Gastrocnemius medialis (tissue), 4 donors: ENCODE measurements around the gene BAG5. TPM values are rescaled to one million over a fixed set of nuclear protein-coding genes. Genes with fewer than 3 reads are reported as not detected.

ENCODE experiments used
- ATAC-seq, 2 donors: fragments of 150-250 bp; one replicate each; pipeline ENCODE4 v1.9.1; 2016
- DNase-seq, 2 donors: peaks; one replicate each; pipeline ENCODE4 v3.0.0-alpha.2; 2019
- H3K27ac ChIP-seq, 4 donors: fragments of 200-600 bp; sonication (generic); 1 replicate in 1 of 4; 2 replicates in 3 of 4; pipeline ENCODE4 v1.5.1; 2016 to 2018; ENCODE audit warnings: mild to moderate bottlenecking in 2 of 4, moderate library complexity in 1 of 4
- H3K27me3 ChIP-seq, 3 donors: fragments of 200-600 bp; sonication (generic) in 2 of 3; 1 replicate in 1 of 3; 2 replicates in 2 of 3; pipeline versions ENCODE4 v1.5.1 to v1.6.0; 2016 to 2019; ENCODE audit warnings: mild to moderate bottlenecking in 1 of 3, moderate library complexity in 1 of 3
- H3K36me3 ChIP-seq, 2 donors: fragments of 200-600 bp; sonication (generic) in 1 of 2; one replicate each; pipeline ENCODE4 v1.5.1; 2017 to 2018
- H3K4me1 ChIP-seq, 2 donors: fragments of 200-600 bp; sonication (generic) in 1 of 2; one replicate each; pipeline ENCODE4 v1.5.1; 2016 to 2017; ENCODE audit warnings: mild to moderate bottlenecking in 2 of 2
- H3K4me3 ChIP-seq, 4 donors: fragments of 200-600 bp; sonication (generic) in 3 of 4; 1 replicate in 1 of 4; 2 replicates in 3 of 4; pipeline ENCODE4 v1.5.1; 2016 to 2019; ENCODE audit warnings: mild to moderate bottlenecking in 2 of 4
- H3K9me3 ChIP-seq, 3 donors: fragments of 200-600 bp; sonication (generic) in 2 of 3; 1 replicate in 1 of 3; 2 replicates in 2 of 3; pipeline ENCODE4 v1.5.1; 2016 to 2019
- POLR2A ChIP-seq, 2 donors: fragments of 450-650 bp; IDR thresholded peaks; one replicate each; pipeline ENCODE4 v1.6.1; 2017; ENCODE audit warnings: antibody characterized with exemption in 2 of 2, mild to moderate bottlenecking in 2 of 2, moderate library complexity in 2 of 2
- in situ Hi-C, 4 donors: fragments of 200-750 bp; cut with MboI; loops; one replicate each; pipeline versions ENCODE4 v1.15.0 to v1.8.0; 2017; ENCODE audit warnings: low sequenced_read_pairs in 4 of 4
- intact Hi-C: fragments of 100-400 bp; cut with DNase I; formaldehyde crosslinking; loops from one replicate; pipeline ENCODE4 v1.15.1; 2023; ENCODE audit warnings: low total_unique reads
- total RNA-seq, 4 donors: library from RNA; depleted of rRNA; stranded (reverse); fragments of >200 nt; gene quantifications; one replicate each; pipeline versions ENCODE4 v1.1.0 to v1.2.3, GENCODE V29; 2016
- TF ChIP-seq, protein P1 (sequence below), 5 experiments: fragments of 450-650 bp in 3 of 5; fragments of 200-600 bp in 2 of 5; sonication (generic) in 2 of 5; IDR thresholded peaks in 4 of 5; conservative IDR thresholded peaks in 1 of 5; 1 replicate in 4 of 5; 2 replicates in 1 of 5; pipeline ENCODE4 v1.5.1; 2016 to 2019; ENCODE audit warnings: antibody characterized with exemption in 5 of 5, mild to moderate bottlenecking in 3 of 5, moderate library complexity in 3 of 5

The BAG5 gene
- total RNA-seq, 4 donors from 2014 or later, result 16.9 to 22.6 (median 21.0) TPM

DNA sequence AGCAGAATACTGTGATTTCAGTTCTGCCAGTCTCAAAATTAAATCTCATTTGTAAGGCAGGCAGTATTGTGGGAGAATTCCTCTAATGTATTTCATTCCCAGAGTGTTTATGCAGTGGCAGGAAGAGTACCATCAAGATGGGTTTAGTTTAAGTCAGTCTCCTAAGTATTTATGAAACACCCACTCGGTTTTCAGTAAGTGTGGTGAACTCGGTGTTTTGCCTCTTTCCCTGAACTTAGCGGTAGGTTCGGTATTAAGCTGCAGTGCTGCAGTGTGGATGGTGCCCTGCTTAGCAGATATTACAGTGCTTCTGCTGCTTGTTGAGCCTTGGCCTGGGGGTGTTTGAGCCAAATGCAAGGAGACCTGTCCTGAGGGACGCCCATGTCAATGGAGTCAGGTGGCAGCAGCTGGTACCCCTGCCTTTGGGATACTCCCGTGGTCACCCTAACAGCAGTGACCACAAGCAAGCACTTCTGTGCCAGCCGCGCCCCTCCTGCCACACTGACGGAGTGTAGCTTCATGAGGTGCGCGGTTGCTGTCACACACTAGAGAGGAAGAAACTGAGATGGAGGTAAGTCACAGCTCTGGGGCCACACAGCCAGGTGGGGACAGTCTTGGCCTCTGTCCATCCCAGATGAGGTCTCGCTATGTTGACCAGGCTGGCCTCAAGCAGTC is 16.1 kb upstream of the BAG5 start:
- in situ Hi-C loops, result no loop called here
- Histone ChIP-seq H3K36me3 (peaks cover 0 to 43% of the 10 kb centered on the region in 2 donors), H3K27ac (no peak overlapping the region), H3K4me1 (peaks cover 8 to 15% of the 10 kb centered on the region in 2 donors), H3K4me3 (no peak overlapping the region), H3K27me3 (no peaks in the 10 kb centered on the region), H3K9me3 (no peaks in the 10 kb centered on the region)
- intact Hi-C loops, result loop anchor here (10.0 kb wide), 1 partner anchor 336 kb away; no protein-coding TSS in a partner anchor
- ATAC-seq, result no peak
- no peak for DNase-seq
- TF ChIP-seq, protein P1, sequence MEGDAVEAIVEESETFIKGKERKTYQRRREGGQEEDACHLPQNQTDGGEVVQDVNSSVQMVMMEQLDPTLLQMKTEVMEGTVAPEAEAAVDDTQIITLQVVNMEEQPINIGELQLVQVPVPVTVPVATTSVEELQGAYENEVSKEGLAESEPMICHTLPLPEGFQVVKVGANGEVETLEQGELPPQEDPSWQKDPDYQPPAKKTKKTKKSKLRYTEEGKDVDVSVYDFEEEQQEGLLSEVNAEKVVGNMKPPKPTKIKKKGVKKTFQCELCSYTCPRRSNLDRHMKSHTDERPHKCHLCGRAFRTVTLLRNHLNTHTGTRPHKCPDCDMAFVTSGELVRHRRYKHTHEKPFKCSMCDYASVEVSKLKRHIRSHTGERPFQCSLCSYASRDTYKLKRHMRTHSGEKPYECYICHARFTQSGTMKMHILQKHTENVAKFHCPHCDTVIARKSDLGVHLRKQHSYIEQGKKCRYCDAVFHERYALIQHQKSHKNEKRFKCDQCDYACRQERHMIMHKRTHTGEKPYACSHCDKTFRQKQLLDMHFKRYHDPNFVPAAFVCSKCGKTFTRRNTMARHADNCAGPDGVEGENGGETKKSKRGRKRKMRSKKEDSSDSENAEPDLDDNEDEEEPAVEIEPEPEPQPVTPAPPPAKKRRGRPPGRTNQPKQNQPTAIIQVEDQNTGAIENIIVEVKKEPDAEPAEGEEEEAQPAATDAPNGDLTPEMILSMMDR (IDR thresholded peaks at IDR 0.05 in 4 of 5, conservative IDR thresholded peaks at IDR 0.05 in 1 of 5), result no peak
- TF ChIP-seq POLR2A (IDR thresholded peaks at IDR 0.05), result no peak

- intact Hi-C loops (loop anchor here (10.0 kb wide), 1 partner anchor 338 kb away; no protein-coding TSS in a partner anchor), in situ Hi-C loops (no loop called here)
- ATAC-seq, result peak; percentile 61 to 71
- Histone ChIP-seq H3K4me1 (peaks cover 8 to 18% of the 10 kb centered on the region in 2 donors), H3K27me3 (no peaks in the 10 kb centered on the region), H3K9me3 (no peaks in the 10 kb centered on the region), H3K27ac (peak overlapping the region; percentile 42 to 59 (median 52)), H3K36me3 (peaks cover 0 to 47% of the 10 kb centered on the region in 2 donors), H3K4me3 (no peak overlapping the region)
- TF ChIP-seq, protein P1 (IDR thresholded peaks at IDR 0.05 in 4 of 5, conservative IDR thresholded peaks at IDR 0.05 in 1 of 5), result no peak
- TF ChIP-seq POLR2A (IDR thresholded peaks at IDR 0.05), result no peak
- DNase-seq, result peak; percentile 46 to 65
Measured at GRCh38 chr14:103576371-103577024, 14.0 kb upstream of the BAG5 start.

DNA sequence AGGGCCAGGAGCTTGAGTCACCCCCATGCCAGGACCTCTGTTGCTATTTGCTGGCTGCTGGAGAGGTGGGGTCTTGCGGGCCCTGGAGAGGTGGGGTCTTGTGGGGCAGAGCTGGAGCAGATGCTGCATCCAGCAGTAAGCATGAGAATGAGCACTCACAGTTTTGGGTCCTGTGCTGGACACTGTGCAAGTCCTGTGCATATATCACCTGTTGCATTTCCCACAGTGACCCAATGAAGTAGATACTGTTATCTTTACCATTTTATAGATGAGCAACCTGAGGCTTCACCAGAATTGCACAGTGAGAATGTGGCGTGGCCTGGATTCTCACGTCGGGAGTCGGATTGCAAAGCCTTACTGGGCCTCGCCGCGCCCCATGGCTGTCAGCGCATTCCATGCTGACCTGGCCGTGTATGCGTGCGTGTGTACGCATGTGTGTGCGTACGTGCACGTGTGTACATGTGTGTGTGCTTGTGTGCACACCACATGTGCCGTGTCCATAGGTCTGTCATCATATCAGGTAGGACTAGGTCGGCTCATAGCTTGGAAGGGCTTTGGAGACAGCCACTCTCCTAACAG is 12.3 kb upstream of the BAG5 start:
- in situ Hi-C loops, result loop anchor here in 1 of 4 donors (25.0 kb wide), 1 partner anchor 338 kb away; a partner anchor contains a TSS
- intact Hi-C loops, result loop anchor here (10.0 kb wide), 1 partner anchor 340 kb away; no protein-coding TSS in a partner anchor
- DNase-seq (no peak), ATAC-seq (no peak)
- Histone ChIP-seq H3K9me3 (no peaks in the 10 kb centered on the region), H3K4me1 (peaks cover 8 to 18% of the 10 kb centered on the region in 2 donors), H3K27ac (no peak overlapping the region), H3K36me3 (peaks cover 0 to 43% of the 10 kb centered on the region in 2 donors), H3K4me3 (no peak overlapping the region), H3K27me3 (no peaks in the 10 kb centered on the region)
- TF ChIP-seq, protein P1 (IDR thresholded peaks at IDR 0.05 in 4 of 5, conservative IDR thresholded peaks at IDR 0.05 in 1 of 5), result no peak
- no peak for TF ChIP-seq POLR2A (IDR thresholded peaks at IDR 0.05)

DNA sequence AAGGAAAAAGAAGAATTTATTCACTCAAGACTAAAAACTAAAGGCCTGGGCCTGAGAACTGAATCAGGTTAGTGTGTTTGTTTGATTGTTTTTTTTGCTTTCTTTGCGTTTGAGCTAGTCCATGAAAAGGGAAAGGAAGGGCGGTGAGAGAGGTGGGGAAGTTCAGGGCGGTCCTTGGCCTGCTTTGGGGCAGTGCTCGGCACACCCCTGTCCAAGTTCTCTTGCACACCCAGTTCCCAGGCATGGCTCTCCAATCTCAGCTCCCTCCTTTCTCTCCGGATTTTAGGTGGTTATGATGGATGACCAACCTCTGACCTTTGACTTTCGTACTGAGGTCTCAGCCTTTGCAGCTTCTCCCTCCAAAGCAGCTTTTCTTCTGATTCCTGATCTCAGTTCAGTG is 11.6 kb upstream of the BAG5 start:
- H3K27ac ChIP-seq, result no peak overlapping the region
- intact Hi-C loops, result loop anchor here (10.0 kb wide), 1 partner anchor 341 kb away; no protein-coding TSS in a partner anchor
- H3K27me3 ChIP-seq, result no peaks in the 10 kb centered on the region
- peaks cover 8 to 18% of the 10 kb centered on the region in 2 donors for H3K4me1 ChIP-seq
- TF ChIP-seq, protein P1 (IDR thresholded peaks at IDR 0.05 in 4 of 5, conservative IDR thresholded peaks at IDR 0.05 in 1 of 5), result no peak
- no peak for TF ChIP-seq POLR2A (IDR thresholded peaks at IDR 0.05)
- peaks cover 0 to 38% of the 10 kb centered on the region in 2 donors for H3K36me3 ChIP-seq
- H3K4me3 ChIP-seq, result no peak overlapping the region
- ATAC-seq (no peak), DNase-seq (no peak)
- in situ Hi-C loops, result loop anchor here in 1 of 4 donors (25.0 kb wide), 1 partner anchor 338 kb away; a partner anchor contains a TSS
- no peaks in the 10 kb centered on the region for H3K9me3 ChIP-seq
